Panc1 (cell line): Measurements from ENCODE around the gene HSPB2. TPM values are rescaled to one million over a fixed set of nuclear protein-coding genes. Genes with fewer than 3 reads are reported as not detected.

ENCODE experiments used
- ATAC-seq: fragments of 200-7000 bp; cut with Tn5 transposase; 2 replicates; pipeline ENCODE4 v1.9.1; 2020; ENCODE audit warnings: mild to moderate bottlenecking, moderate library complexity
- BruUV-seq: library from RNA; stranded (reverse); fragments of 400-500 nt; replicated peaks from 2 replicates; lab custom pipeline; 2021; lab: Mats Ljungman, UMichigan
- CTCF ChIA-PET: fragments of 300-600 bp; sonication (Branson Sonifier 250); formaldehyde crosslinking; loops from one replicate; lab custom pipeline; 2022; ENCODE audit warnings: antibody characterized with exemption; lab: Charles Lee
- POLR2A ChIA-PET: fragments of 300-600 bp; sonication (Branson Sonifier 250); formaldehyde crosslinking; loops from one replicate; lab custom pipeline; 2022; ENCODE audit warnings: antibody characterized with exemption; lab: Charles Lee
- DNase-seq: peaks from one replicate; pipeline ENCODE4 v3.0.0-alpha.2; 2010; ENCODE audit warnings: low read depth, low spot score
- H3K27ac ChIP-seq: 2 replicates; pipeline ENCODE4 v1.5.1; 2011; ENCODE audit warnings: mild to moderate bottlenecking, low read length, inconsistent platforms
- H3K27me3 ChIP-seq: fragments of 200-500 bp; sonication (Bioruptor generic); 2 replicates; pipeline ENCODE4 v1.6.0; 2014; ENCODE audit warnings: low read length, inconsistent platforms; ENCODE audit not compliant: control insufficient read depth, insufficient read depth
- H3K36me3 ChIP-seq: fragments of 200-500 bp; sonication (Bioruptor generic); 2 replicates; pipeline ENCODE4 v1.5.1; 2014; ENCODE audit warnings: inconsistent platforms, mild to moderate bottlenecking, low read length, moderate library complexity; ENCODE audit not compliant: control insufficient read depth, insufficient read depth
- H3K4me1 ChIP-seq: 2 replicates; pipeline ENCODE4 v1.5.1; 2011; ENCODE audit warnings: inconsistent platforms, mild to moderate bottlenecking, low read length, moderate library complexity; ENCODE audit not compliant: control insufficient read depth, insufficient read depth
- H3K4me3 ChIP-seq, 2 experiments: 2 replicates each; pipeline ENCODE4 v1.5.1; 2011 to 2012; ENCODE audit warnings: low read depth in 2 of 2, low read length in 2 of 2, mild to moderate bottlenecking in 2 of 2, inconsistent platforms in 1 of 2, moderate library complexity in 1 of 2
- H3K9me3 ChIP-seq: fragments of 200-500 bp; sonication (Bioruptor generic); 2 replicates; pipeline ENCODE4 v1.5.1; 2014; ENCODE audit warnings: low read depth, mild to moderate bottlenecking, inconsistent platforms, low read length, moderate library complexity; ENCODE audit not compliant: control insufficient read depth, insufficient read depth
- POLR2AphosphoS5 ChIP-seq: IDR thresholded peaks from 2 replicates; pipeline ENCODE4 v1.6.1; 2012; ENCODE audit warnings: mild to moderate bottlenecking, low read depth, low read length, moderate library complexity
- SIN3A ChIP-seq: IDR thresholded peaks from 2 replicates; pipeline ENCODE4 v1.6.1; 2012; ENCODE audit warnings: low read depth, mild to moderate bottlenecking, low read length, moderate library complexity, borderline replicate concordance; ENCODE audit not compliant: insufficient read depth
- TCF7L2 ChIP-seq: IDR thresholded peaks from 2 replicates; pipeline ENCODE4 v1.6.1; 2011; ENCODE audit warnings: mild to moderate bottlenecking, low read depth, low read length, inconsistent platforms
- in situ Hi-C: cut with HindIII; loops from 2 replicates; pipeline ENCODE4 v1.10.0; 2016; ENCODE audit warnings: low sequenced_read_pairs, low pct_unique_long_range_greater_than_20kb
- intact Hi-C: fragments of 100-400 bp; cut with micrococcal nuclease; formaldehyde crosslinking; loops from one replicate; pipeline ENCODE4 v1.10.0; 2022; ENCODE audit not compliant: unreplicated experiment
- total RNA-seq: library from RNA; stranded (reverse); gene quantifications from one replicate; pipeline ENCODE4 v1.2.1, GENCODE V29; 2021; ENCODE audit not compliant: unreplicated experiment
- TF ChIP-seq, protein P1 (sequence below): fragments of 450-650 bp; IDR thresholded peaks from 2 replicates; pipeline ENCODE4 v1.5.1; 2017; ENCODE audit warnings: mild to moderate bottlenecking
- TF ChIP-seq, protein P2 (sequence below), 2 experiments: IDR thresholded peaks; 2 replicates each; pipeline ENCODE4 v1.6.1; 2011 to 2012; ENCODE audit warnings: low read depth in 2 of 2, control low read depth in 1 of 2, low read length in 1 of 2, mild to moderate bottlenecking in 1 of 2, moderate library complexity in 1 of 2; ENCODE audit not compliant: insufficient read depth in 1 of 2

HSPB2 gene
- total RNA-seq, 1 experiment from 2014 or later = not detected

DNA sequence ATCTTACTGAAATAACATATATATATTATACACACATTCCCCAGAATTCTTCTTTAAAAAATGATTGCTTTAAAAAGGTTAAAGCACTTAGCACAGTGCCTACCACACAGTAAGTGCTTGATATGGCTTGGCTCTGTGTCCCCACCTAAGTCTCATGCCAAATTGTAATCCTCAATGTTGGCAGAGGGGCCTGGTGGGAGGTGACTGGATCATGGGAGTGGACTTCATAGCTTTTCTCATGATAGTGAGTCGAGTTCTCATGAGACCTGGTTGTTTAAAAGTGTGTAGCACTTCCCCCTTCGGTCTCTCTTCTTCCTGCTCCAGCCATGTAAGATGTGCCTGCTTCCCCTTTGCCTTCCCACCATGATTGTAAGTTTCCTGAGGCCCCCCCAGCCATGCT lies 7.1 kb upstream of the HSPB2 start:
- DNase-seq (no peak), ATAC-seq (no peak)
- Histone ChIP-seq H3K4me1 (no peaks in the 10 kb centered on the region), H3K27me3 (peaks cover 7% of the 10 kb centered on the region; the same call in 1 of the 2 replicates), H3K36me3 (no peaks in the 10 kb centered on the region), H3K27ac (no peak overlapping the region), H3K9me3 (no peaks in the 10 kb centered on the region), H3K4me3 (no peak overlapping the region)
- intact Hi-C loops (no loop called here), in situ Hi-C loops (no loop called here)
- CTCF ChIA-PET = interaction anchor here (0.6 kb wide), 1 partner anchor 605 kb away, joined by 3 read pairs; no protein-coding TSS in a partner anchor
- POLR2A ChIA-PET = no interaction called here
- no peak for TF ChIP-seq POLR2AphosphoS5
- TF ChIP-seq, protein P1, sequence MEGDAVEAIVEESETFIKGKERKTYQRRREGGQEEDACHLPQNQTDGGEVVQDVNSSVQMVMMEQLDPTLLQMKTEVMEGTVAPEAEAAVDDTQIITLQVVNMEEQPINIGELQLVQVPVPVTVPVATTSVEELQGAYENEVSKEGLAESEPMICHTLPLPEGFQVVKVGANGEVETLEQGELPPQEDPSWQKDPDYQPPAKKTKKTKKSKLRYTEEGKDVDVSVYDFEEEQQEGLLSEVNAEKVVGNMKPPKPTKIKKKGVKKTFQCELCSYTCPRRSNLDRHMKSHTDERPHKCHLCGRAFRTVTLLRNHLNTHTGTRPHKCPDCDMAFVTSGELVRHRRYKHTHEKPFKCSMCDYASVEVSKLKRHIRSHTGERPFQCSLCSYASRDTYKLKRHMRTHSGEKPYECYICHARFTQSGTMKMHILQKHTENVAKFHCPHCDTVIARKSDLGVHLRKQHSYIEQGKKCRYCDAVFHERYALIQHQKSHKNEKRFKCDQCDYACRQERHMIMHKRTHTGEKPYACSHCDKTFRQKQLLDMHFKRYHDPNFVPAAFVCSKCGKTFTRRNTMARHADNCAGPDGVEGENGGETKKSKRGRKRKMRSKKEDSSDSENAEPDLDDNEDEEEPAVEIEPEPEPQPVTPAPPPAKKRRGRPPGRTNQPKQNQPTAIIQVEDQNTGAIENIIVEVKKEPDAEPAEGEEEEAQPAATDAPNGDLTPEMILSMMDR = no peak
- TF ChIP-seq, protein P2, sequence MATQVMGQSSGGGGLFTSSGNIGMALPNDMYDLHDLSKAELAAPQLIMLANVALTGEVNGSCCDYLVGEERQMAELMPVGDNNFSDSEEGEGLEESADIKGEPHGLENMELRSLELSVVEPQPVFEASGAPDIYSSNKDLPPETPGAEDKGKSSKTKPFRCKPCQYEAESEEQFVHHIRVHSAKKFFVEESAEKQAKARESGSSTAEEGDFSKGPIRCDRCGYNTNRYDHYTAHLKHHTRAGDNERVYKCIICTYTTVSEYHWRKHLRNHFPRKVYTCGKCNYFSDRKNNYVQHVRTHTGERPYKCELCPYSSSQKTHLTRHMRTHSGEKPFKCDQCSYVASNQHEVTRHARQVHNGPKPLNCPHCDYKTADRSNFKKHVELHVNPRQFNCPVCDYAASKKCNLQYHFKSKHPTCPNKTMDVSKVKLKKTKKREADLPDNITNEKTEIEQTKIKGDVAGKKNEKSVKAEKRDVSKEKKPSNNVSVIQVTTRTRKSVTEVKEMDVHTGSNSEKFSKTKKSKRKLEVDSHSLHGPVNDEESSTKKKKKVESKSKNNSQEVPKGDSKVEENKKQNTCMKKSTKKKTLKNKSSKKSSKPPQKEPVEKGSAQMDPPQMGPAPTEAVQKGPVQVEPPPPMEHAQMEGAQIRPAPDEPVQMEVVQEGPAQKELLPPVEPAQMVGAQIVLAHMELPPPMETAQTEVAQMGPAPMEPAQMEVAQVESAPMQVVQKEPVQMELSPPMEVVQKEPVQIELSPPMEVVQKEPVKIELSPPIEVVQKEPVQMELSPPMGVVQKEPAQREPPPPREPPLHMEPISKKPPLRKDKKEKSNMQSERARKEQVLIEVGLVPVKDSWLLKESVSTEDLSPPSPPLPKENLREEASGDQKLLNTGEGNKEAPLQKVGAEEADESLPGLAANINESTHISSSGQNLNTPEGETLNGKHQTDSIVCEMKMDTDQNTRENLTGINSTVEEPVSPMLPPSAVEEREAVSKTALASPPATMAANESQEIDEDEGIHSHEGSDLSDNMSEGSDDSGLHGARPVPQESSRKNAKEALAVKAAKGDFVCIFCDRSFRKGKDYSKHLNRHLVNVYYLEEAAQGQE (IDR thresholded peaks at IDR 0.05; ENCODE audit: insufficient read depth in 1 of 2, low read depth in 2 of 2, low read length in 1 of 2) = no peak
- no peak for TF ChIP-seq SIN3A
- no peak for TF ChIP-seq TCF7L2
- BruUV-seq = no TSS peak

DNA sequence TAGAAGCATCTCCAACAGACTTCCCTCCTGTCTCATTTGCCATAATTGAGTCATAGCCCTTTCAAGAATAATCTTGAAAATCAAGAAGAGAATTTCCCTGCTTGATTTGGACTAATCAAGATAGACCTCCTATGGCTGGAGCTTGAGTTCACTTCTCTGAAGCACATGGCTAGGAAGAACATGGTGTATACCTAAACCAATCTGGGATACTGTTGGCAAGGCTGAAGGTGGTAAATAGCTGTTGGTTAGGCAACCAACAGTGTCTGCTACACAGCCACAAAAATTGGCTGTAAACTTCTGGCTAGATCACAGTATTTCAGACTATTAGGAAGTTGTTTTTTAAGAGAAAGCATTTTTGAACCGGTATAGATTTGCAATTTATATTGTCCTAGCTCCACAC lies 5.9 kb upstream of the HSPB2 start:
- CTCF ChIA-PET = interaction anchor here (0.5 kb wide), 1 partner anchor 113 kb away, joined by 3 read pairs; no protein-coding TSS in a partner anchor
- H3K27ac ChIP-seq = no peak overlapping the region
- POLR2A ChIA-PET = interaction anchor here (1.0 kb wide), 1 partner anchor 69 kb away, joined by 3 read pairs; no protein-coding TSS in a partner anchor
- intact Hi-C loops = no loop called here
- TF ChIP-seq, protein P1 = no peak
- no peak for TF ChIP-seq SIN3A
- H3K4me1 ChIP-seq = peaks cover under 1% of the 10 kb centered on the region
- no peak for ATAC-seq
- H3K9me3 ChIP-seq = no peaks in the 10 kb centered on the region
- H3K27me3 ChIP-seq = peaks cover 12% of the 10 kb centered on the region
- in situ Hi-C loops = no loop called here
- BruUV-seq = no TSS peak
- no peaks in the 10 kb centered on the region for H3K36me3 ChIP-seq
- H3K4me3 ChIP-seq = no peak overlapping the region
- no peak for DNase-seq
